Measurements from ENCODE around the gene PXN. TPM values are rescaled to one million over a fixed set of nuclear protein-coding genes. Genes with fewer than 3 reads are reported as not detected.
"Not testable (repeated sequence)": the region's sequence is repeated elsewhere in the genome, so short reads cannot be mapped to it uniquely, and the experiment has no call there.

PXN gene
- total RNA-seq, 1 donor from 2014 or later: 105 TPM

DNA sequence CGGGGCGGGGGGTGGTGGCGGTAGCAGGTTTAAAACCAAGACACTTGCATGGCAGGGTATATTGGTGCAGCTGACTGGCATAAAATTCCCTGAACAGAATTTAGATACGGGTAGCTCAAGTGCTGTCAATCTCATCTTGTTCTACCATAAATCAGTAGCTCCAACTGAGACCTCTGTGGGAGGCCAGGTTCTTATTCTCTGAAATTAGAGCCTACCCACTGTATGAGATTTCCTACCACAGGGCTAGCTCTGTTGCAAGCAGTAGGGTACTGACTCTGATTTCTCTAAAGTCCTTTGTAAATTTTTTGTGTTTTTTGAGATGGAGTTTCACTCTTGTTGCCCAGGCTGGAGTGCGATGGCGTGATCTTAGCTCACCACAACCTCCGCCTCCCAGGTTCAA, 61.4 kb downstream of the PXN start:
- no peaks in the 10 kb centered on the region for H3K27me3 ChIP-seq
- TF ChIP-seq, protein P1, sequence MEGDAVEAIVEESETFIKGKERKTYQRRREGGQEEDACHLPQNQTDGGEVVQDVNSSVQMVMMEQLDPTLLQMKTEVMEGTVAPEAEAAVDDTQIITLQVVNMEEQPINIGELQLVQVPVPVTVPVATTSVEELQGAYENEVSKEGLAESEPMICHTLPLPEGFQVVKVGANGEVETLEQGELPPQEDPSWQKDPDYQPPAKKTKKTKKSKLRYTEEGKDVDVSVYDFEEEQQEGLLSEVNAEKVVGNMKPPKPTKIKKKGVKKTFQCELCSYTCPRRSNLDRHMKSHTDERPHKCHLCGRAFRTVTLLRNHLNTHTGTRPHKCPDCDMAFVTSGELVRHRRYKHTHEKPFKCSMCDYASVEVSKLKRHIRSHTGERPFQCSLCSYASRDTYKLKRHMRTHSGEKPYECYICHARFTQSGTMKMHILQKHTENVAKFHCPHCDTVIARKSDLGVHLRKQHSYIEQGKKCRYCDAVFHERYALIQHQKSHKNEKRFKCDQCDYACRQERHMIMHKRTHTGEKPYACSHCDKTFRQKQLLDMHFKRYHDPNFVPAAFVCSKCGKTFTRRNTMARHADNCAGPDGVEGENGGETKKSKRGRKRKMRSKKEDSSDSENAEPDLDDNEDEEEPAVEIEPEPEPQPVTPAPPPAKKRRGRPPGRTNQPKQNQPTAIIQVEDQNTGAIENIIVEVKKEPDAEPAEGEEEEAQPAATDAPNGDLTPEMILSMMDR (IDR thresholded peaks at IDR 0.05): no peak
- peaks cover 16% of the 10 kb centered on the region for H3K36me3 ChIP-seq
- no peak overlapping the region for H3K27ac ChIP-seq
- ATAC-seq (no peak), DNase-seq (no peak)
- intact Hi-C loops (cut with DNase I): no loop called here
- H3K9me3 ChIP-seq: no peaks in the 10 kb centered on the region
- peaks cover 10% of the 10 kb centered on the region for H3K4me1 ChIP-seq
- no peak overlapping the region for H3K4me3 ChIP-seq

- ATAC-seq: no peak
Measured at GRCh38 chr12:120200364-120200800, 65.1 kb downstream of the PXN start.

GRCh38 chr12:120199595-120200306, 65.8 kb downstream of the PXN start:
- peak overlapping the region; percentile 88 for H3K4me3 ChIP-seq
- H3K27ac ChIP-seq: peak overlapping the region; percentile 87
- intact Hi-C loops (cut with DNase I): no loop called here
- ATAC-seq: no peak
- H3K27me3 ChIP-seq: no peaks in the 10 kb centered on the region
- no peak for DNase-seq
- H3K4me1 ChIP-seq: peaks cover 32% of the 10 kb centered on the region
- peaks cover 39% of the 10 kb centered on the region for H3K36me3 ChIP-seq
- no peaks in the 10 kb centered on the region for H3K9me3 ChIP-seq
- TF ChIP-seq, protein P1 (IDR thresholded peaks at IDR 0.05): no peak

More at GRCh38 chr12:120200364-120200800, 65.1 kb downstream of the PXN start:
- intact Hi-C loops (cut with DNase I): no loop called here
- no peak for DNase-seq
- TF ChIP-seq, protein P1 (IDR thresholded peaks at IDR 0.05): no peak
- H3K27me3 ChIP-seq: no peaks in the 10 kb centered on the region
- no peaks in the 10 kb centered on the region for H3K9me3 ChIP-seq
- peaks cover 25% of the 10 kb centered on the region for H3K4me1 ChIP-seq
- peaks cover 39% of the 10 kb centered on the region for H3K36me3 ChIP-seq
- peak overlapping the region; percentile 87 for H3K27ac ChIP-seq
- H3K4me3 ChIP-seq: peak overlapping the region; percentile 88

- peaks cover 39% of the 10 kb centered on the region for H3K36me3 ChIP-seq
- H3K4me3 ChIP-seq: peak overlapping the region; percentile 88
- DNase-seq: no peak
Measured at GRCh38 chr12:120199025-120199424, 66.5 kb downstream of the PXN start.

GRCh38 chr12:120197542-120197887, 68.0 kb downstream of the PXN start:
- no peaks in the 10 kb centered on the region for H3K27me3 ChIP-seq
- peaks cover 45% of the 10 kb centered on the region for H3K4me1 ChIP-seq
- DNase-seq (no peak), ATAC-seq (no peak)
- H3K4me3 ChIP-seq: no peak overlapping the region
- intact Hi-C loops (cut with DNase I): no loop called here
- no peaks in the 10 kb centered on the region for H3K9me3 ChIP-seq
- H3K36me3 ChIP-seq: peaks cover 39% of the 10 kb centered on the region
- no peak overlapping the region for H3K27ac ChIP-seq
- TF ChIP-seq, protein P1 (IDR thresholded peaks at IDR 0.05): no peak

More at GRCh38 chr12:120199025-120199424, 66.5 kb downstream of the PXN start:
- TF ChIP-seq, protein P1 (IDR thresholded peaks at IDR 0.05): no peak
- no peak for ATAC-seq
- H3K27ac ChIP-seq: no peak overlapping the region
- intact Hi-C loops (cut with DNase I): no loop called here
- H3K27me3 ChIP-seq: no peaks in the 10 kb centered on the region
- no peaks in the 10 kb centered on the region for H3K9me3 ChIP-seq
- peaks cover 32% of the 10 kb centered on the region for H3K4me1 ChIP-seq

GRCh38 chr12:120196817-120197541, 68.6 kb downstream of the PXN start:
- H3K27ac ChIP-seq; H3K4me3 ChIP-seq; H3K27me3 ChIP-seq; intact Hi-C loops (cut with DNase I); DNase-seq; H3K9me3 ChIP-seq; ATAC-seq: not testable (repeated sequence)
- H3K36me3 ChIP-seq: peaks cover 39% of the 10 kb centered on the region
- peaks cover 45% of the 10 kb centered on the region for H3K4me1 ChIP-seq
